Smooth muscle cell (in vitro differentiated cells): Measurements from ENCODE around the gene KCNH8. TPM values are rescaled to one million over a fixed set of nuclear protein-coding genes. Genes with fewer than 3 reads are reported as not detected.

Experiments
- DNase-seq: peaks from one replicate; lab custom pipeline; 2025; ENCODE audit not compliant: unreplicated experiment; lab: John Stamatoyannopoulos, UW
- H2AFZ ChIP-seq: fragments of 200-600 bp; sonication (generic); 2 replicates; pipeline ENCODE4 v1.6.0; 2016; ENCODE audit warnings: antibody characterized with exemption, low read depth, mild to moderate bottlenecking
- H3F3A ChIP-seq: fragments of 200-600 bp; sonication (generic); 2 replicates; pipeline ENCODE4 v1.6.0; 2017; ENCODE audit warnings: antibody characterized with exemption, low read depth
- H3K27ac ChIP-seq: fragments of 200-600 bp; sonication (generic); 2 replicates; pipeline ENCODE4 v1.5.1; 2016; ENCODE audit warnings: low read depth, mild to moderate bottlenecking
- H3K27me3 ChIP-seq: fragments of 200-600 bp; sonication (generic); 2 replicates; pipeline ENCODE4 v1.6.1; 2016; ENCODE audit warnings: low read depth, mild to moderate bottlenecking
- H3K36me3 ChIP-seq: fragments of 200-600 bp; sonication (generic); 2 replicates; pipeline ENCODE4 v1.5.1; 2016; ENCODE audit warnings: low read depth
- H3K4me1 ChIP-seq: fragments of 200-600 bp; sonication (generic); 2 replicates; pipeline ENCODE4 v1.5.1; 2016; ENCODE audit warnings: low read depth
- H3K4me2 ChIP-seq: fragments of 200-600 bp; sonication (generic); 2 replicates; pipeline ENCODE4 v1.6.0; 2016; ENCODE audit warnings: mild to moderate bottlenecking
- H3K4me3 ChIP-seq: fragments of 200-600 bp; sonication (generic); 2 replicates; pipeline ENCODE4 v1.5.1; 2016; ENCODE audit warnings: mild to moderate bottlenecking
- H3K79me2 ChIP-seq: fragments of 200-600 bp; sonication (generic); 2 replicates; pipeline ENCODE4 v1.6.0; 2016; ENCODE audit warnings: low read depth, mild to moderate bottlenecking
- H3K9ac ChIP-seq: fragments of 200-600 bp; sonication (generic); 2 replicates; pipeline ENCODE4 v1.6.0; 2016; ENCODE audit warnings: low read depth
- H3K9me3 ChIP-seq: fragments of 200-600 bp; sonication (generic); replicated peaks from 2 replicates; pipeline ENCODE4 v1.5.1; 2016; ENCODE audit warnings: low read depth
- H4K20me1 ChIP-seq: fragments of 200-600 bp; sonication (generic); 2 replicates; pipeline ENCODE4 v1.6.0; 2016; ENCODE audit warnings: low read depth
- CTCF ChIP-seq: fragments of 200-600 bp; sonication (generic); IDR thresholded peaks from 2 replicates; pipeline ENCODE4 v1.5.1; 2017; ENCODE audit warnings: borderline replicate concordance, mild to moderate bottlenecking, antibody characterized with exemption; ENCODE audit not compliant: insufficient read depth, poor library complexity, severe bottlenecking
- WGBS: methylation state at CpG from one replicate; pipeline ENCODE4 v1.1.7; 2016; ENCODE audit warnings: low lambda C conversion rate; 5-methylcytosine and 5-hydroxymethylcytosine counted together
- polyA plus RNA-seq: library from polyadenylated mRNA; unstranded; fragments of >200 nt; fragmentation: Nextera tagmentation; extraction: Ambion mirVana; gene quantifications from 2 replicates; pipeline ENCODE4 v1.2.1, GENCODE V29; 2016
- total RNA-seq: library from RNA; depleted of rRNA; stranded (reverse); fragments of >200 nt; gene quantifications from 2 replicates; pipeline ENCODE4 v1.2.3, GENCODE V29; 2014

KCNH8 gene
- total and polyA plus RNA-seq, 2 experiments from 2014 or later, result 0.05 to 2.9 TPM

GRCh38 chr3:19531426-19531825 lies 383.1 kb downstream of the KCNH8 start:
- no peaks in the 10 kb centered on the region for H3K79me2 ChIP-seq
- 87% methylated on average over 1 of the region's 1 CpG for WGBS
- no peaks in the 10 kb centered on the region for H3K4me1 ChIP-seq
- DNase-seq, result no peak
- no peaks in the 10 kb centered on the region for H4K20me1 ChIP-seq
- no peaks in the 10 kb centered on the region for H3K9me3 ChIP-seq
- TF ChIP-seq CTCF, result no peak
- no peak overlapping the region for H3K4me3 ChIP-seq
- H3K27ac ChIP-seq, result no peak overlapping the region
- H3K27me3 ChIP-seq, result no peaks in the 10 kb centered on the region
- H3K9ac ChIP-seq, result no peak overlapping the region
- no peaks in the 10 kb centered on the region for H3K36me3 ChIP-seq
- H2AFZ ChIP-seq, result no peak overlapping the region
- no peaks in the 10 kb centered on the region for H3F3A ChIP-seq
- no peak overlapping the region for H3K4me2 ChIP-seq

GRCh38 chr3:19539518-19540392 lies 391.4 kb downstream of the KCNH8 start:
- Histone ChIP-seq H3K4me1 (no peaks in the 10 kb centered on the region), H3K27ac (no peak overlapping the region), H3K4me3 (no peak overlapping the region), H4K20me1 (no peaks in the 10 kb centered on the region), H2AFZ (no peak overlapping the region), H3K4me2 (no peak overlapping the region), H3K9me3 (no peaks in the 10 kb centered on the region), H3K36me3 (no peaks in the 10 kb centered on the region), H3K9ac (no peak overlapping the region), H3F3A (no peaks in the 10 kb centered on the region), H3K27me3 (no peaks in the 10 kb centered on the region), H3K79me2 (no peaks in the 10 kb centered on the region)
- DNase-seq, result no peak
- 63% methylated on average over 2 of the region's 2 CpGs for WGBS
- TF ChIP-seq CTCF, result no peak

- no peaks in the 10 kb centered on the region for H3K27me3 ChIP-seq
- H3F3A ChIP-seq, result no peaks in the 10 kb centered on the region
- no peaks in the 10 kb centered on the region for H4K20me1 ChIP-seq
- no peak overlapping the region for H3K27ac ChIP-seq
- no peaks in the 10 kb centered on the region for H3K4me1 ChIP-seq
- no peak overlapping the region for H3K9ac ChIP-seq
- no peaks in the 10 kb centered on the region for H3K36me3 ChIP-seq
- no peaks in the 10 kb centered on the region for H3K79me2 ChIP-seq
- 83% methylated on average over 3 of the region's 3 CpGs for WGBS
- no peaks in the 10 kb centered on the region for H3K9me3 ChIP-seq
- no peak overlapping the region for H3K4me3 ChIP-seq
- no peak overlapping the region for H3K4me2 ChIP-seq
- H2AFZ ChIP-seq, result no peak overlapping the region
- no peak for TF ChIP-seq CTCF
- DNase-seq, result no peak
Observed at GRCh38 chr3:19540464-19540863, 392.2 kb downstream of the KCNH8 start.

GRCh38 chr3:19541284-19541683 lies 393.0 kb downstream of the KCNH8 start:
- no peak for DNase-seq
- Histone ChIP-seq H3K27ac (no peak overlapping the region), H3F3A (no peaks in the 10 kb centered on the region), H3K79me2 (no peaks in the 10 kb centered on the region), H2AFZ (no peak overlapping the region), H3K9ac (no peak overlapping the region), H3K9me3 (no peaks in the 10 kb centered on the region), H4K20me1 (no peaks in the 10 kb centered on the region), H3K36me3 (no peaks in the 10 kb centered on the region), H3K4me2 (no peak overlapping the region), H3K4me1 (no peaks in the 10 kb centered on the region), H3K27me3 (no peaks in the 10 kb centered on the region), H3K4me3 (no peak overlapping the region)
- TF ChIP-seq CTCF, result no peak
- 86% methylated on average over 2 of the region's 2 CpGs for WGBS
